CD4-positive, alpha-beta T cell treated with Interleukin-21 for 1 hour (primary cell): Measurements from ENCODE around the gene PTMS.

Experiments used
- DNase-seq: peaks from one replicate; pipeline ENCODE4 v3.0.0-alpha.2; 2020

Gene PTMS

GRCh38 chr12:6752921-6753771, 13.0 kb upstream of the PTMS start, which contains the start of gene MLF2:
Gene MLF2 (minus strand): TSS chr12:6753141. CDS start chr12:6752334, 807 bp downstream.
- DNase-seq: peak; percentile 99

- no peak for DNase-seq
These were observed 12.3 kb upstream of the PTMS start for GRCh38 chr12:6753772-6754356.

GRCh38 chr12:6754411-6754810, 11.8 kb upstream of the PTMS start:
- DNase-seq: no peak

GRCh38 chr12:6757028-6757690, 9.0 kb upstream of the PTMS start:
- DNase-seq: no peak

- no peak for DNase-seq
These were observed 7.6 kb upstream of the PTMS start for GRCh38 chr12:6758506-6759095.

- no peak for DNase-seq
These were observed 6.4 kb upstream of the PTMS start for GRCh38 chr12:6759741-6760140.

GRCh38 chr12:6763380-6763779, 2.8 kb upstream of the PTMS start:
- DNase-seq: no peak

GRCh38 chr12:6764011-6764828, 1.9 kb upstream of the PTMS start:
- DNase-seq: peak; percentile 83

- DNase-seq: no peak
These were observed 1.0 kb upstream of the PTMS start for GRCh38 chr12:6765048-6765633.

- DNase-seq: peak; percentile 50
These were observed 637 bp downstream of the PTMS start for GRCh38 chr12:6766651-6767349.

- DNase-seq: no peak
These were observed 1.5 kb downstream of the PTMS start for GRCh38 chr12:6767353-6768319.

GRCh38 chr12:6768437-6768914, 2.3 kb downstream of the PTMS start:
- no peak for DNase-seq

GRCh38 chr12:6768990-6769389, 2.8 kb downstream of the PTMS start:
- DNase-seq: no peak

- no peak for DNase-seq
These were observed 3.5 kb downstream of the PTMS start for GRCh38 chr12:6769666-6770065.

GRCh38 chr12:6770094-6770493, 3.9 kb downstream of the PTMS start:
- DNase-seq: no peak

- no peak for DNase-seq
These were observed 4.4 kb downstream of the PTMS start for GRCh38 chr12:6770600-6770999.

GRCh38 chr12:6771091-6771495, 4.9 kb downstream of the PTMS start:
- no peak for DNase-seq

GRCh38 chr12:6771509-6772330, 5.6 kb downstream of the PTMS start:
- no peak for DNase-seq

- DNase-seq: peak; percentile 62
These were observed 6.2 kb downstream of the PTMS start, which contains the start of gene LAG3 for GRCh38 chr12:6772331-6772695. Gene LAG3 (plus strand): TSS chr12:6772520. CDS start chr12:6772853, 333 bp downstream.
